Measurements from ENCODE around the gene VTN. TPM values are rescaled to one million over a fixed set of nuclear protein-coding genes. Genes with fewer than 3 reads are reported as not detected.

Gene VTN
- total and polyA plus RNA-seq, 10 donors: 0.84 to 4.0 (median 1.6) TPM

DNA sequence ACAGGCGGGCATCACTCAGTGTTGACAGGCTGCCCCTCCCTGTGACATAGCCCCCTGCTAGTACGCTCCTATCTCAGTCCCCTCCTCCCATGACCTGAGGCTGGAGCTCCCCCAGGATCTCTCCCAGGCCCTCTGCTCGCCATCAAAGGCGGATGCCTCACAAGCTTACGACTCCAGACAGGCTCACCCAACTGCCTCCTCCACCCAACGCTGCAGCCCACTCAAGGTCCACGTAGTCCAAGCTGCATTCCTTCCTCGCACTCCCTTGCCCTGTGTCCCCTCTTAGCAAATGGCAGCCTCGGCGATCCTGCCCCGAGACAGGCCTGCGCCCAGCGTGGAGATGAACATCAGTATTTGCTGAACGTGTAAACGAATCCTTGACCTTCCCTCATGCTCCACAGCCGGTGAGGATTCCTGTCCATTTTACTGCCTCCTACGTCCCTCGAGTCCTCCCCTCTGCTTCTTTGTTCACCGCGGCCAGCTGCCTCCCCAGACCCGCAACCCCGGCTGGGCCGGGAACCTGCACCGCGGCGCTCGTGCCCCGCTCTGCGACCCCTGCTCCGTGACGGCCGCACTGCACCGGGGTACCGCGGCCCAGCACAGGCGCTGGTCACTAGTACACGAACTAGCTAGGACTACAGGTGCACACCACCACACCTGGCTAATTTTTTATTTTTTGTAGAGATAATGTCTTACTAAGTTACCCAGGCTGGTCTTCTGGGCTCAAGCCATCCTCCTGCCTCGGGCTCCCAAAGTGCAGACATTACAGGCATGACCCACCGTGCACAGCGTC is 51.9 kb downstream of the VTN start:
- 11 to 17% (median 16%) methylated on average over 39 to 40 of the region's 40 CpGs for WGBS, 5 donors
- peaks cover 11 to 27% (median 21%) of the 10 kb centered on the region in 6 donors for H3K4me1 ChIP-seq
- TF ChIP-seq POLR2AphosphoS5 (IDR thresholded peaks at IDR 0.05): no peak
- no peak for TF ChIP-seq POLR2A (IDR thresholded peaks at IDR 0.05)
- TF ChIP-seq, protein P1, sequence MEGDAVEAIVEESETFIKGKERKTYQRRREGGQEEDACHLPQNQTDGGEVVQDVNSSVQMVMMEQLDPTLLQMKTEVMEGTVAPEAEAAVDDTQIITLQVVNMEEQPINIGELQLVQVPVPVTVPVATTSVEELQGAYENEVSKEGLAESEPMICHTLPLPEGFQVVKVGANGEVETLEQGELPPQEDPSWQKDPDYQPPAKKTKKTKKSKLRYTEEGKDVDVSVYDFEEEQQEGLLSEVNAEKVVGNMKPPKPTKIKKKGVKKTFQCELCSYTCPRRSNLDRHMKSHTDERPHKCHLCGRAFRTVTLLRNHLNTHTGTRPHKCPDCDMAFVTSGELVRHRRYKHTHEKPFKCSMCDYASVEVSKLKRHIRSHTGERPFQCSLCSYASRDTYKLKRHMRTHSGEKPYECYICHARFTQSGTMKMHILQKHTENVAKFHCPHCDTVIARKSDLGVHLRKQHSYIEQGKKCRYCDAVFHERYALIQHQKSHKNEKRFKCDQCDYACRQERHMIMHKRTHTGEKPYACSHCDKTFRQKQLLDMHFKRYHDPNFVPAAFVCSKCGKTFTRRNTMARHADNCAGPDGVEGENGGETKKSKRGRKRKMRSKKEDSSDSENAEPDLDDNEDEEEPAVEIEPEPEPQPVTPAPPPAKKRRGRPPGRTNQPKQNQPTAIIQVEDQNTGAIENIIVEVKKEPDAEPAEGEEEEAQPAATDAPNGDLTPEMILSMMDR (IDR thresholded peaks at IDR 0.05 in 8 of 11, conservative IDR thresholded peaks at IDR 0.05 in 3 of 11): no peak
- H3K4me3 ChIP-seq: peak overlapping the region; percentile 64 to 89 (median 74)
- H3K9me3 ChIP-seq: no peaks in the 10 kb centered on the region
- intact Hi-C loops (cut with DNase I; ENCODE audit: low total_unique reads): no loop called here
- no peaks in the 10 kb centered on the region for H3K36me3 ChIP-seq
- H3K27ac ChIP-seq: peak overlapping the region in 4 of 8 donors; percentile 50 to 73 (median 68)
- DNase-seq: peak; percentile 85
- H3K27me3 ChIP-seq (replicated peaks in 1 of 7): peaks cover 0 to 4% (median 0%) of the 10 kb centered on the region in 7 donors

Small RNA genes lying within 50 kb of the gene (microRNA-seq; reads per million reads assigned to microRNA genes)
- 0.85 to 4.0 (median 2.1) reads per million in 3 donors for gene MIR4723

Other genes with a start within 250 kb of the VTN start
- 1 to 10 TPM; 3.1 to 7.3 (median 5.8) TPM for gene TMEM97, start 51.1 kb downstream of the VTN start, total RNA-seq
- 1 to 10 TPM; 1.5 to 3.2 (median 2.0) TPM for gene TMEM97, start 51.1 kb downstream of the VTN start, polyA plus RNA-seq
- 10 to 100 TPM; 28.4 to 52.2 (median 31.1) TPM for gene IFT20, start 34.8 kb downstream of the VTN start, total RNA-seq
- gene IFT20, start 34.8 kb downstream of the VTN start, polyA plus RNA-seq: 10 to 100 TPM; 46.8 to 52.8 (median 52.1) TPM
- gene TNFAIP1, start 34.5 kb downstream of the VTN start, total RNA-seq: 100 to 1,000 TPM in 4 of 7 donors, 10 to 100 TPM in 3; 83.8 to 154 (median 108) TPM
- gene TNFAIP1, start 34.5 kb downstream of the VTN start, polyA plus RNA-seq: 10 to 100 TPM; 15.2 to 34.2 (median 16.3) TPM
- 10 to 100 TPM; 45.6 to 62.6 (median 49.0) TPM for gene POLDIP2, start 12.8 kb downstream of the VTN start, total RNA-seq
- 10 to 100 TPM; 27.8 to 47.1 (median 38.7) TPM for gene POLDIP2, start 12.8 kb downstream of the VTN start, polyA plus RNA-seq
- gene SEBOX, start 5.1 kb downstream of the VTN start, total RNA-seq: not detected
- not detected for gene SEBOX, start 5.1 kb downstream of the VTN start, polyA plus RNA-seq
- gene SARM1, start 1.4 kb upstream of the VTN start, total RNA-seq: 10 to 100 TPM; 25.9 to 48.7 (median 39.9) TPM
- 10 to 100 TPM in 1 of 3 donors, 1 to 10 TPM in 2; 4.7 to 17.1 (median 6.3) TPM for gene SARM1, start 1.4 kb upstream of the VTN start, polyA plus RNA-seq
- 10 to 100 TPM; 18.9 to 28.9 (median 24.6) TPM for gene SLC46A1, start 35.9 kb upstream of the VTN start, total RNA-seq
- 1 to 10 TPM; 2.1 to 4.8 (median 2.3) TPM for gene SLC46A1, start 35.9 kb upstream of the VTN start, polyA plus RNA-seq
- not detected for gene SLC13A2, start 103.3 kb upstream of the VTN start, total RNA-seq
- under 1 TPM in 1 of 3 donors, not detected in 2; 0.03 TPM for gene SLC13A2, start 103.3 kb upstream of the VTN start, polyA plus RNA-seq
- gene FOXN1, start 136.0 kb upstream of the VTN start, total RNA-seq: not detected
- not detected for gene FOXN1, start 136.0 kb upstream of the VTN start, polyA plus RNA-seq
- gene UNC119, start 182.3 kb upstream of the VTN start, total RNA-seq: 10 to 100 TPM; 41.5 to 76.0 (median 65.7) TPM
- 10 to 100 TPM; 52.9 to 68.6 (median 59.1) TPM for gene UNC119, start 182.3 kb upstream of the VTN start, polyA plus RNA-seq
- gene PIGS, start 201.2 kb upstream of the VTN start, total RNA-seq: 10 to 100 TPM; 43.7 to 77.6 (median 56.4) TPM
- gene PIGS, start 201.2 kb upstream of the VTN start, polyA plus RNA-seq: 10 to 100 TPM; 13.3 to 21.4 (median 17.6) TPM
- gene ALDOC, start 206.6 kb upstream of the VTN start, total RNA-seq: 10 to 100 TPM; 18.1 to 64.4 (median 40.3) TPM
- gene ALDOC, start 206.6 kb upstream of the VTN start, polyA plus RNA-seq: 10 to 100 TPM; 16.9 to 24.8 (median 19.1) TPM
- gene SPAG5, start 228.7 kb upstream of the VTN start, total RNA-seq: 10 to 100 TPM in 5 of 7 donors, 1 to 10 TPM in 2; 6.2 to 19.7 (median 14.3) TPM
- 10 to 100 TPM in 2 of 3 donors, 1 to 10 TPM in 1; 9.6 to 18.0 (median 14.9) TPM for gene SPAG5, start 228.7 kb upstream of the VTN start, polyA plus RNA-seq
- gene RSKR, start 243.9 kb upstream of the VTN start, total RNA-seq: 10 to 100 TPM; 11.6 to 30.9 (median 19.3) TPM
- 1 to 10 TPM; 2.1 to 4.5 (median 2.8) TPM for gene RSKR, start 243.9 kb upstream of the VTN start, polyA plus RNA-seq